Inferior parietal cortex (tissue), 1 donor: Measurements from ENCODE around the gene SLC6A16.

Experiments
- DNase-seq: peaks from one replicate; pipeline ENCODE4 v3.0.0-alpha.2; 2016; ENCODE audit errors: extremely low spot score

SLC6A16 gene

GRCh38 chr19:49271080-49271753 lies 53.8 kb downstream of the SLC6A16 start:
- DNase-seq = no peak

DNA sequence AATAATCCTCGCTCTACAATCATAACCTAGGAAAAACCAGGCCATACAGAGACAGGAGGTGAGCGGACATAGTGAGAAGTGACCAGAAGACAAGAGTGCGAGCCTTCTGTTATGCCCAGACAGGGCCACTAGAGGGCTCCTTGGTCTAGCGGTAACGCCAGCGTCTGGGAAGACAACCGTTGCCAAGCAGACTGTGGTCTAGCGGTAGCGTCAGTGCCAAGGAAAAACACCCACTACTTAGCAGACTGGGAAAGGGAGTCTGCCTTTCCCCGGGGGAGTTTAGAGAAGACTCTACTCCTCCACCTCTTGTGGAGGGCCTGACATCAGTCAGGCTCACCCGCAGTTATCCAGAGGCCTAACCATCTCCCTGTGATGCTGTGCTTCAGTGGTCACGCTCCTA lies 58.6 kb downstream of the SLC6A16 start:
- peak; percentile 7 for DNase-seq

- no peak for DNase-seq
These were observed 60.7 kb downstream of the SLC6A16 start for GRCh38 chr19:49264258-49264657.

DNA sequence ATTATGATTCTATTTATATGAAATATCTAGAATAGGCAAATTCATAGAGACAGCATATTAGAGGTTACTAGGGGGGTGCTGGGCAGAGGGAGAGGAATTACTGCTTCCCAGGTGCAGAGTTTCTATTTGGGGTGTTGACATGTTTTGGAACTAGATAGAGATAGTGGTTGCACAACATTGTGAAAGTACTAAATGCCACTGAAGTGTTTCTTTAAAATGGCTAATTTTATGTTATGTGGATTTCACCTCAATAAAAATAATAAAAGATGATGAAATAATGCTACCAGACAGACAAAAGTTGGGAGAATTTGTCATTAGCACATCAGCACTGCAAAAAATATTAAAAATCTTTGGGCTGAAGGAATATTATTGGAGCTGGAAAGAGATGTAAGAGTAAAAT lies 63.4 kb downstream of the SLC6A16 start:
- no peak for DNase-seq

DNA sequence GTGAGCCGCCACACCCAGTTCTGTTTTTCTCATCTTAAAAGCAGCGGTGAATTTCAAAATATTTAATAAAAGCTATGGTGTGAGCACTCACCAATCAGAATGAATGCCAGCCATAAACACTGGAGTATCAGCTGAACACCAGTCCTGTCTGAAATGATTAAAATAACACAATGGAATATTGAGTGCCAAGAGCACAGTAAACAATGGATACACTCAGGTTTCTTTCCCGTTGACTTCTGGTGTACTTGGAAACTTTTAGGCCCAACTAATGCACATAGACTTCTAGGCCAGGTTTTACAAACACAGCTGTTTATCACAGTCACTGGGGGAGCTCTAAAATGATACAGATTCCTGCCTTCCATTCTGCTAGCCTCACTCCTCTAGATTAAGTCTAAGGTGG lies 68.3 kb downstream of the SLC6A16 start:
- no peak for DNase-seq

DNA sequence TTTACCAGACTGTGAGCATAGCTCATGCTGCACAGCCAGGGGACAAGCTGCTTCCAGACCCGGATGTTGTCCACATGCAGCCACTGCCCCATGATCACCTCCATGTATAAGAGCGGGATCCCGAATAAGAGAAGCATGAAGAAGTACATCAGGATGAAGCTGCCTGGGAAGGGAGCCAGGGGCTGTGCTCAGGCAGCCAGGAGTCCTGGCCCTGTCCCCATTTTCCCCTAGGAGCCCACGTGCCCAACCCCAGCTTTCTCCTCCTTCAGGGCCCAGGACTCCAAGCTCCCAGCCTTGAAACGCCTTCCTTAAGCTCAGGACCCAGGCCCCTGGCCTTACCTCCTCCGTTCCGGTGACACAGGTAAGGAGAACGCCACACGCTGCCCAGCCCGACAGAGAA lies 69.3 kb downstream of the SLC6A16 start:
- DNase-seq = no peak

- DNase-seq = no peak
These were observed 75.1 kb downstream of the SLC6A16 start for GRCh38 chr19:49249933-49250332.

DNA sequence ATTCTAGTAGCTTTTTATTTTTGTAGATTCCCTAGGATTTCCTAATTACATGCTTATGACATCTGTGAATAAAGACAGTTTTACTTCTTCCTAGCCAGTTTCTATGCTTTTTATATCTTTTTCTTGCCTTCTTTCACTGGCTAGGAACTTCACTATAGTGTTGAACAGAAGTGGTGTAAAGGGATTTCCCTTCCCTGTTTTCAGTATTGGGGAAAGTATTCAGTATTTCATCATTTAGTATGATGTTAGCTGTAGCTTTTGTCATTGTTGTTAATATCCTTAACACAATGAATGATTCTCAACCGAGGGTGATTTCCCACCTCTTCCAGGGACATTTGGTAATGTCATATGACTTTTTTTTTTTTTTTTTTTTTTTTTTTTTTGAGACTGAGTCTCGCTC lies 77.3 kb downstream of the SLC6A16 start:
- DNase-seq = no peak

DNA sequence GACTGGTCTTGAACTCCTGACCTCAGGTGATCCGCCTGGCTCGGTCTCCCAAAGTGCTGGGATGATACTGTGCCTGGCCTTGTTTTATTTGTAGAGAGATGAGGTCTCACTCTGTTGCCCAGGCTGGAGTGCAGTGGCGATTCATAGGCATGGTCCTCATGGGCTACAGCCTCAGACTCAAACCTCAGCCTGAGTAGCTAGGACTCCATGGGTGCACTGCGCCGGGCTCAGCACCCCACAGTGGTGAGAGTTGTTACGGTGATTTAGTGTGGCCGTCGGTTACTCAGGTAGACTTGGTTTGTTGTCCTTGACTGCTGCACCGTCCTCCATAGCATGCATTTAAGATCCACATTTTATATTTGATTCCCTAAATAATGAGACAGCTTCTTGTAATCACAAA lies 80.7 kb downstream of the SLC6A16 start:
- no peak for DNase-seq

DNA sequence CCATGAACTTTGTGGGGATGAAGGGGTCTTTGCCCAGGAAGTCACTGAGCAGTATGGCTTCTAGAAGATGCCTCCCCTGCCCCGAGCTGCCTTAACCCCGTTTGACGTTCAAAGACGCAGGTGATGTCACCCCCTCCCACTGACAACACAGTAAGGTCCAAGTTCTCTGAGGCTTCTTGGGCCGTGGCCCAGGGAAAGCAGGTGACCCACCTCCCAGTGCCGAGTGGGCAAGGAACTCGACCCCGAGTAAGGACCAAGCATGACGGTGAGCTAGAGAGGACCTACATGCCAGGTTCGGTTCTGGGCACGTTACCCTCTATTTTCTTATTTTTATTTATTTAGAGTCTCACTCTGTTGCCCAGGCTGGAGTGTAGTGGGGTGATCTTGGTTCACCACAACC lies 81.3 kb downstream of the SLC6A16 start:
- no peak for DNase-seq

DNA sequence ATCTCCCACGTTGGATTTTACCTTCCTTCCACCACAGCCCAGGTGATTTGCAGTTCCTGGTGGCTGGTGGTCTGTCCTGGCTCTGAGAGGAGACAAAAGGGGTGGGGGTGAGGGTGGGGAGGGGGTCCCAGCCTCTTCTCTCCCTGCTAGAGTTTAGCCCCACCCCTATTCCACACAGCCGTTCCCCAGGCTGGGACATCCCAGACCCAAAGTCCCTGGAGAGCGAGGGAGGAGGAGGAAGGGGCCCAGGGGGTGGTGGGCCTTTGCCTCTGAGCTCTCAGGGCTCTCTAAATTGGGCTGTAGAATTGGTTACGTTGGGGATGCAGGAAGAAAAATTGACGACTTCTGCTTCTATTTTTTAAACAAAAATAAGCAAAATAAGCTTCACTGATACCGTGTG lies 81.9 kb downstream of the SLC6A16 start:
- DNase-seq = no peak

DNA sequence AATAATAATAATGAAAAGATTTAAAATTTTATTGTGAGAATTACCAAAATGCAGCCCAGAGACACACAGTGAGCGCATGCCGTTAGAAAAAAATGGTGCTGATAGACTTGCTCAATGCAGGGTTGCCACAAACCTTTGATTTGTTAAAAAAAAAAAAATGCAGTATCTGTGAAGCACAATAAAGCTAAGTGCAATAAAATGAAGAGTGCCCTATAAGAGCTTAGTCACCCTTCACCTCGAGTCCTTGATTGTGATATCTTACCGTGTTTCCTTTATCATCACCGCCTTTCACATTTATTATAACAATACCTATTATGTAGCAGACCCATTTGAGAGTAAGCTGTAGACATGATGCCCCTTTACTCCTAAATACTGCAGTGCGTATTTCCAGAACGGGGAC lies 83.2 kb downstream of the SLC6A16 start:
- no peak for DNase-seq
